ENCODE results near the gene RASSF3.
"Not testable (repeated sequence)": the region's sequence is repeated elsewhere in the genome, so short reads cannot be mapped to it uniquely, and the experiment has no call there.

The RASSF3 gene

GRCh38 chr12:64672925-64673409 is 62.7 kb downstream of the RASSF3 start:
- no peak for DNase-seq

GRCh38 chr12:64673490-64674169 is 63.3 kb downstream of the RASSF3 start:
- DNase-seq, result no peak

- DNase-seq, result no peak
Observed at GRCh38 chr12:64674367-64674922, 64.2 kb downstream of the RASSF3 start.

GRCh38 chr12:64675795-64676194 is 65.5 kb downstream of the RASSF3 start:
- no peak for DNase-seq

- no peak for DNase-seq
Observed at GRCh38 chr12:64678248-64678647, 68.0 kb downstream of the RASSF3 start.

- no peak for DNase-seq
Observed at GRCh38 chr12:64678835-64679234, 68.5 kb downstream of the RASSF3 start.

- peak; percentile 33 for DNase-seq
Observed at GRCh38 chr12:64679487-64680001, 69.2 kb downstream of the RASSF3 start.

- DNase-seq, result no peak
Observed at GRCh38 chr12:64680235-64680634, 69.9 kb downstream of the RASSF3 start.

GRCh38 chr12:64681200-64682052 is 71.1 kb downstream of the RASSF3 start:
- no peak for DNase-seq

- no peak for DNase-seq
Observed at GRCh38 chr12:64682572-64683277, 72.4 kb downstream of the RASSF3 start.

GRCh38 chr12:64683816-64684543 is 73.7 kb downstream of the RASSF3 start:
- no peak for DNase-seq

GRCh38 chr12:64685050-64685449 is 74.8 kb downstream of the RASSF3 start:
- no peak for DNase-seq

- no peak for DNase-seq
Observed at GRCh38 chr12:64685605-64686004, 75.3 kb downstream of the RASSF3 start.

- no peak for DNase-seq
Observed at GRCh38 chr12:64687816-64688215, 77.5 kb downstream of the RASSF3 start.

- DNase-seq, result no peak
Observed at GRCh38 chr12:64688219-64688618, 77.9 kb downstream of the RASSF3 start.

- DNase-seq, result no peak
Observed at GRCh38 chr12:64688715-64689114, 78.4 kb downstream of the RASSF3 start.

GRCh38 chr12:64690236-64690635 is 79.9 kb downstream of the RASSF3 start:
- DNase-seq, result not testable (repeated sequence)

- DNase-seq, result no peak
Observed at GRCh38 chr12:64691227-64691794, 81.0 kb downstream of the RASSF3 start.

- no peak for DNase-seq
Observed at GRCh38 chr12:64691795-64692583, 81.7 kb downstream of the RASSF3 start.

GRCh38 chr12:64694130-64695040 is 84.1 kb downstream of the RASSF3 start:
- no peak for DNase-seq
